Transverse colon (tissue), 4 donors: ENCODE data around the gene ARHGEF1.

ENCODE experiments used
- CTCF ChIP-seq, 5 experiments: fragments of 200-600 bp in 3 of 5; fragments of 450-650 bp in 2 of 5; sonication (generic) in 3 of 5; IDR thresholded peaks; 1 replicate in 2 of 5; 2 replicates in 3 of 5; pipeline ENCODE4 v1.5.1; 2016 to 2017; ENCODE audit warnings: antibody characterized with exemption in 5 of 5, inconsistent platforms in 3 of 5, mild to moderate bottlenecking in 2 of 5, moderate library complexity in 1 of 5
- EP300 ChIP-seq: sonication (generic); formaldehyde crosslinking; IDR thresholded peaks from one replicate; pipeline ENCODE4 v1.6.1; 2017; ENCODE audit warnings: antibody characterized with exemption, low read depth
- POLR2A ChIP-seq: fragments of 450-650 bp; IDR thresholded peaks from one replicate; pipeline ENCODE4 v1.6.1; 2016; ENCODE audit warnings: antibody characterized with exemption, mild to moderate bottlenecking, moderate library complexity
- POLR2AphosphoS5 ChIP-seq, 3 donors: sonication (generic); formaldehyde crosslinking; IDR thresholded peaks; one replicate each; pipeline ENCODE4 v1.6.1; 2016; ENCODE audit warnings: antibody characterized with exemption in 3 of 3

DNA sequence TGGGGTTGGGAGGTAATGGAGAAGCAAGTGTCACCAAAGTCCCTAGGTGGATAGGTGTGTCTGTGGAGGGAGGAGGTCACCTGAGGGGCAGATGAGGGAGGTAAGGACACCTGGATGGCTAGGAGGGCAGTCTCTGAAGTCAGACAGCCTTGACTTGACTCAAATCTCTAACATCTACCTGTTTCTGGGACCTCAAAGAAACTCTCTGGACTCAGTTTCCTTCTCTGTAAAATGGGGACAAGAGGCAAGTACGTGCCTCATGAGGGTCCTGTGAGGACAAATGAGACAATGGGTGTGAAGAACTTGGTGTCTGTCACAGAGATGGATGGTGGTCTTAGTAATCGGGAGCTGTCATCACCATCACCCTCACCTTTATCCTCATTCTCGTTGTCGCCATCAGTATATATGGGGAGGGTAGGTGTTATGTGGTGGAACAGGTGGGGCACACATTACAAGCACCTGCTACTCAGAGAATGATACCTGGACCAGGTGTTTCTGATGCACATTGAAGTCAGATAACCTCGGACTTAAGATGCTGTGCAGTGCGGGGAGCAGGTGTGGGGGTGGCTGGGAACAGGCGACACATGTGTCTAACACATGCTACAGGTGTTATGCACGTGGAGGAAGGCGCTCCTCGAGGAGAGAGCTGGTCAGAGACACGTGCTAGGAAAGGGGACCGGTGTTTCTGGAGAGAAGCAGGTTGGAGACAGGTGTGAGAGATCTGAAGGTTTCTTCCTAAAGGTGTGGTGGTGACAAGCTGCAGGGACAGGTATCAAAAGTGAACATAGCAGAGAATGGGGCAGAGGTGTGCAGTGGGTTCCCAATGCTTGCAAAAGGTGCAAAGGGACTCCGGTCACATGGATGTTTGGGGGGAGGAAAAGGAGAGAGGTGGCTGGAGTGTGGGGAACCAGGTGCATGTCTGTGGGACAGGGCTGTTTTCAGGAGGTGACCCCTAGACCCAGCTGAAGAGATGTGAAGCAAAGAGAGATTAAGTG lies 41.5 kb downstream of the ARHGEF1 start:
- no peak for TF ChIP-seq CTCF (IDR thresholded peaks at IDR 0.05)
- no peak for TF ChIP-seq POLR2A
- no peak for TF ChIP-seq EP300
- TF ChIP-seq POLR2AphosphoS5 (IDR thresholded peaks at IDR 0.05) = no peak
